ENCODE measurements around the gene GPR108. TPM values are rescaled to one million over a fixed set of nuclear protein-coding genes. Genes with fewer than 3 reads are reported as not detected.

GPR108 gene
- total RNA-seq, 1 donor from 2014 or later, result 45.4 TPM

GRCh38 chr19:6739390-6739882, 2.1 kb upstream of the GPR108 start, which contains the start of gene TRIP10:
Gene TRIP10 (plus strand): TSS chr19:6739680. CDS start chr19:6739762, 82 bp downstream.
- Mint-ChIP-seq H3K36me3 (ENCODE audit: unreplicated experiment) (peaks cover 6% of the 10 kb centered on the region), H3K4me1 (ENCODE audit: unreplicated experiment) (peaks cover 65% of the 10 kb centered on the region), H3K27me3 (ENCODE audit: unreplicated experiment) (no peaks in the 10 kb centered on the region), H3K9me3 (ENCODE audit: unreplicated experiment) (no peaks in the 10 kb centered on the region), H3K4me3 (ENCODE audit: unreplicated experiment) (peak within 1 kb of the TSS; percentile 95), H3K27ac (ENCODE audit: unreplicated experiment) (peak within 1 kb of the TSS; percentile 97)
- peak; percentile 93 for DNase-seq (ENCODE audit: extremely low spot score, unreplicated experiment)
- no peak for TF ChIP-seq CTCF (IDR thresholded peaks at IDR 0.05)

GRCh38 chr19:6738787-6739389, 1.5 kb upstream of the GPR108 start:
- Mint-ChIP-seq H3K4me3 (ENCODE audit: unreplicated experiment) (peak overlapping the region; percentile 95), H3K27me3 (ENCODE audit: unreplicated experiment) (no peaks in the 10 kb centered on the region), H3K9me3 (ENCODE audit: unreplicated experiment) (no peaks in the 10 kb centered on the region), H3K36me3 (ENCODE audit: unreplicated experiment) (peaks cover 5% of the 10 kb centered on the region), H3K27ac (ENCODE audit: unreplicated experiment) (peak overlapping the region; percentile 97), H3K4me1 (ENCODE audit: unreplicated experiment) (peaks cover 59% of the 10 kb centered on the region)
- no peak for TF ChIP-seq CTCF (IDR thresholded peaks at IDR 0.05)
- DNase-seq (ENCODE audit: extremely low spot score, unreplicated experiment), result no peak

- Mint-ChIP-seq H3K4me1 (ENCODE audit: unreplicated experiment) (peaks cover 52% of the 10 kb centered on the region), H3K27ac (ENCODE audit: unreplicated experiment) (peak overlapping the region; percentile 97), H3K36me3 (ENCODE audit: unreplicated experiment) (peaks cover 3% of the 10 kb centered on the region), H3K27me3 (ENCODE audit: unreplicated experiment) (no peaks in the 10 kb centered on the region), H3K4me3 (ENCODE audit: unreplicated experiment) (peak overlapping the region; percentile 95), H3K9me3 (ENCODE audit: unreplicated experiment) (no peaks in the 10 kb centered on the region)
- TF ChIP-seq CTCF (IDR thresholded peaks at IDR 0.05), result peak; percentile 77
- no peak for DNase-seq (ENCODE audit: extremely low spot score, unreplicated experiment)
Observed at GRCh38 chr19:6737873-6738786, 750 bp upstream of the GPR108 start.

GRCh38 chr19:6736917-6737283, 480 bp downstream of the GPR108 start:
- DNase-seq (ENCODE audit: extremely low spot score, unreplicated experiment), result no peak
- peaks cover 41% of the 10 kb centered on the region for H3K4me1 Mint-ChIP-seq (ENCODE audit: unreplicated experiment)
- H3K27me3 Mint-ChIP-seq (ENCODE audit: unreplicated experiment), result no peaks in the 10 kb centered on the region
- peaks cover 5% of the 10 kb centered on the region for H3K36me3 Mint-ChIP-seq (ENCODE audit: unreplicated experiment)
- peak; percentile 28 for TF ChIP-seq CTCF (IDR thresholded peaks at IDR 0.05)
- peak overlapping the region; percentile 92 for H3K27ac Mint-ChIP-seq (ENCODE audit: unreplicated experiment)
- peak overlapping the region; percentile 95 for H3K4me3 Mint-ChIP-seq (ENCODE audit: unreplicated experiment)
- H3K9me3 Mint-ChIP-seq (ENCODE audit: unreplicated experiment), result no peaks in the 10 kb centered on the region
